H1 (cell line): ENCODE measurements around the gene TOP1. TPM values are rescaled to one million over a fixed set of nuclear protein-coding genes. Genes with fewer than 3 reads are reported as not detected.

Experiments used
- BCL11A ChIP-seq, 2 experiments: IDR thresholded peaks; one replicate each; pipeline ENCODE4 v1.6.1; 2011; ENCODE audit warnings: low read depth in 2 of 2, low read length in 2 of 2, mild to moderate bottlenecking in 2 of 2
- SIX5 ChIP-seq: IDR thresholded peaks from 2 replicates; pipeline ENCODE4 v1.6.1; 2011; ENCODE audit warnings: mild to moderate bottlenecking, low read depth, low read length
- SP4 ChIP-seq: IDR thresholded peaks from 2 replicates; pipeline ENCODE4 v1.6.1; 2012; ENCODE audit warnings: low read length, inconsistent platforms
- polyA plus RNA-seq, 7 experiments: library from polyadenylated mRNA; depleted of rRNA in 3 of 7; stranded (reverse) in 5 of 7; unstranded in 2 of 7; fragments of >200 nt in 5 of 7; fragments of 200-250 nt in 2 of 7; gene quantifications; 1 replicate in 5 of 7; 2 replicates in 1 of 7; 4 replicates in 1 of 7; pipeline versions ENCODE4 v1.2.1 to v1.2.3, GENCODE V29; 2011 to 2013; ENCODE audit warnings: missing spikeins in 2 of 7, mixed read lengths in 2 of 7
- total RNA-seq: library from RNA; stranded (reverse); fragmentation: NEBNext Ultra II Directional; extraction: Animal tissue kit (Norgen Biotek cat#: 25700); gene quantifications from 2 replicates; pipeline ENCODE4 v1.2.1, GENCODE V29; 2021

Gene TOP1
- total and polyA plus RNA-seq, 2 of the 8 experiments (the other 6 are each of a cell fraction or from before 2014, with no cell fraction given), result 7.4 to 108 TPM

GRCh38 chr20:41159547-41159946 is 130.9 kb downstream of the TOP1 start (continued):
- no peak for TF ChIP-seq SP4
- TF ChIP-seq BCL11A (IDR thresholded peaks at IDR 0.05; ENCODE audit: low read depth in 2 of 2, low read length in 2 of 2), result no peak
- TF ChIP-seq SIX5, result no peak
- TF ChIP-seq, all 59 proteins: peak for 0
